HEK293 (cell line): Measurements from ENCODE around the gene PITX1.

Experiments
- CTCF ChIA-PET: fragments of 350-600 bp; formaldehyde crosslinking; extraction: SDS; loops from one replicate; lab custom pipeline; 2021; ENCODE audit warnings: antibody characterized with exemption; lab: Yijun Ruan, JAX
- POLR2A ChIA-PET: fragments of 300-600 bp; formaldehyde crosslinking; extraction: SDS; loops from one replicate; lab custom pipeline; 2020; ENCODE audit warnings: antibody characterized with exemption, inconsistent platforms; lab: Yijun Ruan, JAX
- H3K27ac ChIP-seq: fragments of 200-500 bp; sonication (Bioruptor generic); 2 replicates; pipeline ENCODE4 v1.5.1; 2014; ENCODE audit warnings: low read depth, low read length, control low read depth, inconsistent platforms; ENCODE audit errors: extremely low read depth
- H3K36me3 ChIP-seq, 2 experiments: fragments of 200-500 bp in 1 of 2; sonication (Bioruptor generic) in 1 of 2; 1 replicate in 1 of 2; 2 replicates in 1 of 2; pipeline ENCODE4 v1.5.1; 2014 to 2017; ENCODE audit warnings: inconsistent platforms in 2 of 2, low read length in 2 of 2; ENCODE audit not compliant: control insufficient read depth in 2 of 2, insufficient read depth in 1 of 2
- H3K4me1 ChIP-seq: fragments of 200-500 bp; sonication (Bioruptor generic); 2 replicates; pipeline ENCODE4 v1.5.1; 2014; ENCODE audit warnings: mild to moderate bottlenecking, low read length, inconsistent platforms; ENCODE audit not compliant: control insufficient read depth, insufficient read depth
- H3K4me3 ChIP-seq: 2 replicates; pipeline ENCODE4 v1.5.1; 2011; ENCODE audit warnings: low read depth, mild to moderate bottlenecking, control low read depth, low read length, moderate library complexity
- H3K9me3 ChIP-seq: fragments of 200-500 bp; sonication (Bioruptor generic); 2 replicates; pipeline ENCODE4 v1.5.1; 2014; ENCODE audit warnings: low read depth, low read length, inconsistent platforms; ENCODE audit not compliant: control insufficient read depth, insufficient read depth
- BCL11A ChIP-seq: fragments of 450-650 bp; formaldehyde crosslinking; IDR thresholded peaks from 2 replicates; pipeline ENCODE4 v1.5.1; 2016; ENCODE audit warnings: low read depth, missing biosample characterization, missing genetic modification characterization
- KLF16 ChIP-seq: fragments of 450-650 bp; formaldehyde crosslinking; IDR thresholded peaks from 2 replicates; pipeline ENCODE4 v1.5.1; 2017; ENCODE audit warnings: missing biosample characterization, missing genetic modification characterization
- RBAK ChIP-seq: fragments of 450-650 bp; formaldehyde crosslinking; IDR thresholded peaks from 2 replicates; pipeline ENCODE4 v1.5.1; 2016; ENCODE audit warnings: missing biosample characterization, missing genetic modification characterization
- ZBTB1 ChIP-seq: fragments of 450-650 bp; formaldehyde crosslinking; IDR thresholded peaks from 2 replicates; pipeline ENCODE4 v1.5.1; 2016; ENCODE audit warnings: missing biosample characterization, missing genetic modification characterization
- ZBTB20 ChIP-seq: fragments of 450-650 bp; formaldehyde crosslinking; IDR thresholded peaks from 2 replicates; pipeline ENCODE4 v1.5.1; 2016; ENCODE audit warnings: missing biosample characterization, missing genetic modification characterization
- ZBTB7A ChIP-seq: fragments of 450-650 bp; formaldehyde crosslinking; IDR thresholded peaks from 2 replicates; pipeline ENCODE4 v1.5.1; 2016; ENCODE audit warnings: low read depth, missing biosample characterization, missing genetic modification characterization
- ZBTB8A ChIP-seq: fragments of 450-650 bp; formaldehyde crosslinking; IDR thresholded peaks from 2 replicates; pipeline ENCODE4 v1.5.1; 2016; ENCODE audit warnings: missing biosample characterization, missing genetic modification characterization
- ZNF10 ChIP-seq: fragments of 450-650 bp; formaldehyde crosslinking; IDR thresholded peaks from 2 replicates; pipeline ENCODE4 v1.5.1; 2017; ENCODE audit warnings: missing biosample characterization, missing genetic modification characterization
- ZNF112 ChIP-seq: fragments of 450-650 bp; formaldehyde crosslinking; IDR thresholded peaks from 2 replicates; pipeline ENCODE4 v1.5.0; 2017; ENCODE audit warnings: missing biosample characterization, missing genetic modification characterization
- ZNF239 ChIP-seq: fragments of 450-650 bp; formaldehyde crosslinking; IDR thresholded peaks from 2 replicates; pipeline ENCODE4 v1.5.1; 2016; ENCODE audit warnings: missing biosample characterization, missing genetic modification characterization
- ZNF37A ChIP-seq: fragments of 450-650 bp; IDR thresholded peaks from 2 replicates; pipeline ENCODE4 v1.5.1; 2018; ENCODE audit warnings: missing biosample characterization, missing genetic modification characterization
- ZNF404 ChIP-seq: fragments of 450-650 bp; formaldehyde crosslinking; IDR thresholded peaks from 2 replicates; pipeline ENCODE4 v1.5.1; 2017; ENCODE audit warnings: missing biosample characterization, missing genetic modification characterization
- ZNF416 ChIP-seq: fragments of 450-650 bp; formaldehyde crosslinking; IDR thresholded peaks from 2 replicates; pipeline ENCODE4 v1.5.1; 2016; ENCODE audit warnings: missing biosample characterization, missing genetic modification characterization
- ZNF555 ChIP-seq: fragments of 450-650 bp; formaldehyde crosslinking; conservative IDR thresholded peaks from 2 replicates; pipeline ENCODE4 v1.5.1; 2017; ENCODE audit warnings: missing biosample characterization, mild to moderate bottlenecking, missing genetic modification characterization, inconsistent platforms
- ZNF768 ChIP-seq: fragments of 450-650 bp; formaldehyde crosslinking; IDR thresholded peaks from 2 replicates; pipeline ENCODE4 v1.5.1; 2018; ENCODE audit warnings: missing biosample characterization, mild to moderate bottlenecking, missing genetic modification characterization
- ZSCAN16 ChIP-seq: fragments of 450-650 bp; formaldehyde crosslinking; IDR thresholded peaks from 2 replicates; pipeline ENCODE4 v1.5.1; 2016; ENCODE audit warnings: missing biosample characterization, missing genetic modification characterization
- TF ChIP-seq, protein P1 (sequence below): fragments of 450-650 bp; formaldehyde crosslinking; IDR thresholded peaks from 2 replicates; pipeline ENCODE4 v1.5.1; 2016; ENCODE audit warnings: missing biosample characterization, missing genetic modification characterization
- TF ChIP-seq, protein P2 (sequence below): fragments of 450-650 bp; formaldehyde crosslinking; IDR thresholded peaks from 2 replicates; pipeline ENCODE4 v1.5.1; 2016; ENCODE audit warnings: missing biosample characterization, missing genetic modification characterization

PITX1 gene

GRCh38 chr5:135027266-135027696, 6.7 kb downstream of the PITX1 start:
- no peak for TF ChIP-seq RBAK (tag by site-specific recombination)
- TF ChIP-seq KLF16 (tag by site-specific recombination): no peak
- no peak for TF ChIP-seq ZNF37A (tag by site-specific recombination)
- TF ChIP-seq ZNF768: no peak
- no peak for TF ChIP-seq BCL11A (tag by site-specific recombination)
- no peak for TF ChIP-seq ZNF112
- TF ChIP-seq ZNF10 (tag by site-specific recombination): no peak
- TF ChIP-seq ZBTB20 (tag by site-specific recombination): no peak
- TF ChIP-seq ZNF555: no peak
- no peak for TF ChIP-seq ZBTB1 (tag by site-specific recombination)
- no peak for TF ChIP-seq ZNF239 (tag by site-specific recombination)
- TF ChIP-seq ZNF416 (tag by site-specific recombination): no peak
- TF ChIP-seq ZNF404 (tag by site-specific recombination): no peak
- TF ChIP-seq ZSCAN16 (tag by site-specific recombination): no peak
- TF ChIP-seq, all 188 proteins: peak for 0
- ChIA-PET CTCF (no interaction called here), POLR2A (no interaction called here)
- no peaks in the 10 kb centered on the region for H3K9me3 ChIP-seq
- H3K36me3 ChIP-seq: peaks cover 4 to 43% of the 10 kb centered on the region in 2 experiments; a peak in 2 of 3 replicates
- H3K27ac ChIP-seq: no peak overlapping the region
- H3K4me1 ChIP-seq: peaks cover 4% of the 10 kb centered on the region
- H3K4me3 ChIP-seq: no peak overlapping the region

GRCh38 chr5:135026645-135027265, 7.3 kb downstream of the PITX1 start:
- H3K9me3 ChIP-seq: no peaks in the 10 kb centered on the region
- H3K4me3 ChIP-seq: no peak overlapping the region
- TF ChIP-seq, protein P1, sequence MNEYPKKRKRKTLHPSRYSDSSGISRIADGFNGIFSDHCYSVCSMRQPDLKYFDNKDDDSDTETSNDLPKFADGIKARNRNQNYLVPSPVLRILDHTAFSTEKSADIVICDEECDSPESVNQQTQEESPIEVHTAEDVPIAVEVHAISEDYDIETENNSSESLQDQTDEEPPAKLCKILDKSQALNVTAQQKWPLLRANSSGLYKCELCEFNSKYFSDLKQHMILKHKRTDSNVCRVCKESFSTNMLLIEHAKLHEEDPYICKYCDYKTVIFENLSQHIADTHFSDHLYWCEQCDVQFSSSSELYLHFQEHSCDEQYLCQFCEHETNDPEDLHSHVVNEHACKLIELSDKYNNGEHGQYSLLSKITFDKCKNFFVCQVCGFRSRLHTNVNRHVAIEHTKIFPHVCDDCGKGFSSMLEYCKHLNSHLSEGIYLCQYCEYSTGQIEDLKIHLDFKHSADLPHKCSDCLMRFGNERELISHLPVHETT (tag by site-specific recombination): no peak
- TF ChIP-seq, protein P2, sequence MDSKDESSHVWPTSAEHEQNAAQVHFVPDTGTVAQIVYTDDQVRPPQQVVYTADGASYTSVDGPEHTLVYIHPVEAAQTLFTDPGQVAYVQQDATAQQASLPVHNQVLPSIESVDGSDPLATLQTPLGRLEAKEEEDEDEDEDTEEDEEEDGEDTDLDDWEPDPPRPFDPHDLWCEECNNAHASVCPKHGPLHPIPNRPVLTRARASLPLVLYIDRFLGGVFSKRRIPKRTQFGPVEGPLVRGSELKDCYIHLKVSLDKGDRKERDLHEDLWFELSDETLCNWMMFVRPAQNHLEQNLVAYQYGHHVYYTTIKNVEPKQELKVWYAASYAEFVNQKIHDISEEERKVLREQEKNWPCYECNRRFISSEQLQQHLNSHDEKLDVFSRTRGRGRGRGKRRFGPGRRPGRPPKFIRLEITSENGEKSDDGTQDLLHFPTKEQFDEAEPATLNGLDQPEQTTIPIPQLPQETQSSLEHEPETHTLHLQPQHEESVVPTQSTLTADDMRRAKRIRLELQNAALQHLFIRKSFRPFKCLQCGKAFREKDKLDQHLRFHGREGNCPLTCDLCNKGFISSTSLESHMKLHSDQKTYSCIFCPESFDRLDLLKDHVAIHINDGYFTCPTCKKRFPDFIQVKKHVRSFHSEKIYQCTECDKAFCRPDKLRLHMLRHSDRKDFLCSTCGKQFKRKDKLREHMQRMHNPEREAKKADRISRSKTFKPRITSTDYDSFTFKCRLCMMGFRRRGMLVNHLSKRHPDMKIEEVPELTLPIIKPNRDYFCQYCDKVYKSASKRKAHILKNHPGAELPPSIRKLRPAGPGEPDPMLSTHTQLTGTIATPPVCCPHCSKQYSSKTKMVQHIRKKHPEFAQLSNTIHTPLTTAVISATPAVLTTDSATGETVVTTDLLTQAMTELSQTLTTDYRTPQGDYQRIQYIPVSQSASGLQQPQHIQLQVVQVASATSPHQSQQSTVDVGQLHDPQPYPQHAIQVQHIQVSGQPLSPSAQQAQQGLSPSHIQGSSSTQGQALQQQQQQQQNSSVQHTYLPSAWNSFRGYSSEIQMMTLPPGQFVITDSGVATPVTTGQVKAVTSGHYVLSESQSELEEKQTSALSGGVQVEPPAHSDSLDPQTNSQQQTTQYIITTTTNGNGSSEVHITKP: peak; percentile 28; the same call in 1 of the 2 replicates
- TF ChIP-seq ZBTB7A (tag by site-specific recombination) (no peak), ZBTB8A (0 out of 2 replicates have a peak, but pooled peaks have one; percentile 13)
- H3K36me3 ChIP-seq: peaks cover 4 to 43% of the 10 kb centered on the region in 2 experiments; a peak in 2 of 3 replicates
- CTCF ChIA-PET: interaction anchor here (1.2 kb wide), 1 partner anchor 176 kb away, joined by 4 read pairs; no protein-coding TSS in a partner anchor
- H3K4me1 ChIP-seq: peaks cover 2% of the 10 kb centered on the region; the same call in 1 of the 2 replicates
- POLR2A ChIA-PET: interaction anchor here (0.7 kb wide), 1 partner anchor 341 kb away, joined by 3 read pairs; no protein-coding TSS in a partner anchor
- H3K27ac ChIP-seq: no peak overlapping the region
